Measurements from ENCODE around the gene GNA15.

- no peak for TF ChIP-seq EZH2 (IDR thresholded peaks at IDR 0.05; ENCODE audit: low read length, missing control alignments)
- TF ChIP-seq, protein P1, sequence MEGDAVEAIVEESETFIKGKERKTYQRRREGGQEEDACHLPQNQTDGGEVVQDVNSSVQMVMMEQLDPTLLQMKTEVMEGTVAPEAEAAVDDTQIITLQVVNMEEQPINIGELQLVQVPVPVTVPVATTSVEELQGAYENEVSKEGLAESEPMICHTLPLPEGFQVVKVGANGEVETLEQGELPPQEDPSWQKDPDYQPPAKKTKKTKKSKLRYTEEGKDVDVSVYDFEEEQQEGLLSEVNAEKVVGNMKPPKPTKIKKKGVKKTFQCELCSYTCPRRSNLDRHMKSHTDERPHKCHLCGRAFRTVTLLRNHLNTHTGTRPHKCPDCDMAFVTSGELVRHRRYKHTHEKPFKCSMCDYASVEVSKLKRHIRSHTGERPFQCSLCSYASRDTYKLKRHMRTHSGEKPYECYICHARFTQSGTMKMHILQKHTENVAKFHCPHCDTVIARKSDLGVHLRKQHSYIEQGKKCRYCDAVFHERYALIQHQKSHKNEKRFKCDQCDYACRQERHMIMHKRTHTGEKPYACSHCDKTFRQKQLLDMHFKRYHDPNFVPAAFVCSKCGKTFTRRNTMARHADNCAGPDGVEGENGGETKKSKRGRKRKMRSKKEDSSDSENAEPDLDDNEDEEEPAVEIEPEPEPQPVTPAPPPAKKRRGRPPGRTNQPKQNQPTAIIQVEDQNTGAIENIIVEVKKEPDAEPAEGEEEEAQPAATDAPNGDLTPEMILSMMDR (conservative IDR thresholded peaks at IDR 0.05 in 1 of 2, IDR thresholded peaks at IDR 0.05 in 1 of 2; ENCODE audit: low read depth in 1 of 2, low read length in 2 of 2): no peak
Measured at GRCh38 chr19:3190470-3190770, 54.6 kb downstream of the GNA15 start.
